DND-41 (cell line): Measurements from ENCODE around the gene APH1B.

ENCODE experiments used
- CTCF ChIP-seq: IDR thresholded peaks from 2 replicates; pipeline ENCODE4 v1.5.1; 2012; ENCODE audit warnings: borderline replicate concordance, low read length, moderate library complexity, mild to moderate bottlenecking; ENCODE audit not compliant: poor library complexity, severe bottlenecking; ENCODE audit errors: extremely low read depth
- EZH2 ChIP-seq: IDR thresholded peaks from 3 replicates; pipeline ENCODE4 v1.6.1; 2012; ENCODE audit warnings: borderline replicate concordance, low read depth, mild to moderate bottlenecking, moderate library complexity, low read length, inconsistent platforms; ENCODE audit not compliant: severe bottlenecking

- TF ChIP-seq CTCF (no peak), EZH2 (no peak)
These were observed 915 bp upstream of the APH1B start for GRCh38 chr15:63276342-63277037.
